A549 treated with Hydrocortisone at 1 μM for 4 hours (cell line): ENCODE results near the gene FILIP1L. TPM values are rescaled to one million over a fixed set of nuclear protein-coding genes. Genes with fewer than 3 reads are reported as not detected.

Experiments used
- total RNA-seq: library from RNA; stranded (reverse); fragments of 200-300 nt; extraction: Qiagen RNA extraction; gene quantifications from 5 replicates; pipeline ENCODE4 v1.2.3, GENCODE V29; 2022

The FILIP1L gene
- total RNA-seq = 0.14 to 0.29 TPM (median 0.21 TPM) in 5 replicates

GRCh38 chr3:100114413-100115030 lies at the start of gene FILIP1L:
Gene FILIP1L (minus strand): TSS chr3:100114501.

DNA sequence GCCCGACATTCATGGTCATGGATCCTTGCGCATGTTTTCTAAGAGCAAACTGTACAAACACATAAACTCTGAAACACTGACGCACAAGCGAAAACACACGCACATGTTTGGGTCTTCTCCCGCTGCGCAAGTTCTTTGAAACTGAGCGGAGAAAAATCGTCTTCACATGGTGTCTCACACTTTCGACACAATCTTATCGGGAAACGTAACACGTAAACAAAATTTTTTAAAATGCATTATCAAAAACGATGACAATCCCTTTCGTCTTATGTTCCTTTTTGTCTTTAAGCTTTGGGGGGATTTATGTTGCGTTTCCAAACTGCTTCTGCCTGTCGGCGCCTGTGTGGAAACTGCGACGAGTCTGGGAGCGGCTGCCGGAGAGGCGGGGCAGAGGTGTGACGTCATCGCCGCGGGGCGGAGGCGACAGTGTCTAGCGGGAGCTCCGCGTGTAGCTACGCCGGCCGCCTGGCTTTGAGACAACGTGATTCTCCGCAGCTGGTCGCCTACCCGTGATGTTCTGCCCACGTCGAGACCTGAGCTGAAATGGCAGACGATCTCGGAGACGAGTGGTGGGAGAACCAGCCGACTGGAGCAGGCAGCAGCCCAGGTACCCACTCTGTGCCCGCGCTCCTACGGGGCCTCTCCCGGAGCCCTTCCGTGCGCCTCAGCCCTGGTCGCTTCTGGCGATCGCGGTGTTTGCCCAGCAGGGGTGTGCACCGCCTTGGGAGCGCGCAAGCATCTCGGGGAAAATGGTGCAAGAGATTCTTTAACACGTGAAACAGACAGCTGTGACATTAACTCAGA lies 296.7 kb downstream of the FILIP1L start, which contains the start of gene CMSS1:
TSS of gene CMSS1 (plus strand) at position 426 of the 804 bp plus-strand sequence.

Other genes starting within 250 kb of the FILIP1L start
- 11.0 to 15.0 TPM (median 12.9 TPM) in 5 replicates for gene TBC1D23, start 146.5 kb upstream of the FILIP1L start, total RNA-seq
- 66.0 to 93.9 TPM (median 89.9 TPM) in 5 replicates for gene NIT2, start 220.3 kb upstream of the FILIP1L start, total RNA-seq